ENCODE data around the gene SLC8A3.

The SLC8A3 gene

GRCh38 chr14:70078329-70078728 is 110.4 kb downstream of the SLC8A3 start:
- FAIRE-seq (no peak), DNase-seq (ENCODE audit: insufficient read length, low spot score) (no peak)

- no peak for FAIRE-seq
Measured at GRCh38 chr14:70077720-70078119, 111.0 kb downstream of the SLC8A3 start.

GRCh38 chr14:70077005-70077404 is 111.7 kb downstream of the SLC8A3 start:
- FAIRE-seq (no peak), DNase-seq (ENCODE audit: insufficient read length, low spot score) (no peak)

More at GRCh38 chr14:70077720-70078119, 111.0 kb downstream of the SLC8A3 start:
- no peak for DNase-seq (ENCODE audit: insufficient read length, low spot score)

- peak; percentile 57 for DNase-seq (ENCODE audit: insufficient read length, low spot score)
- FAIRE-seq: peak; percentile 88
Measured at GRCh38 chr14:70073924-70074566, 114.7 kb downstream of the SLC8A3 start.

- DNase-seq (ENCODE audit: insufficient read length, low spot score) (no peak), FAIRE-seq (no peak)
Measured at GRCh38 chr14:70069186-70069585, 119.6 kb downstream of the SLC8A3 start.

- DNase-seq (ENCODE audit: insufficient read length, low spot score) (no peak), FAIRE-seq (no peak)
Measured at GRCh38 chr14:70067810-70068209, 120.9 kb downstream of the SLC8A3 start.

GRCh38 chr14:70064136-70064865 is 124.5 kb downstream of the SLC8A3 start:
- no peak for DNase-seq (ENCODE audit: insufficient read length, low spot score)
- no peak for FAIRE-seq

- FAIRE-seq (no peak), DNase-seq (ENCODE audit: insufficient read length, low spot score) (no peak)
Measured at GRCh38 chr14:70061108-70061507, 127.6 kb downstream of the SLC8A3 start.

- DNase-seq (ENCODE audit: insufficient read length, low spot score): no peak
- FAIRE-seq: no peak
Measured at GRCh38 chr14:70059545-70059944, 129.2 kb downstream of the SLC8A3 start.

- no peak for FAIRE-seq
Measured at GRCh38 chr14:70057519-70058136, 131.1 kb downstream of the SLC8A3 start.

GRCh38 chr14:70052990-70053389 is 135.8 kb downstream of the SLC8A3 start:
- DNase-seq (ENCODE audit: insufficient read length, low spot score) (no peak), FAIRE-seq (peak; percentile 35)

More at GRCh38 chr14:70057519-70058136, 131.1 kb downstream of the SLC8A3 start:
- no peak for DNase-seq (ENCODE audit: insufficient read length, low spot score)

- DNase-seq (ENCODE audit: insufficient read length, low spot score) (no peak), FAIRE-seq (no peak)
Measured at GRCh38 chr14:70050136-70050535, 138.6 kb downstream of the SLC8A3 start.

- DNase-seq (ENCODE audit: insufficient read length, low spot score): no peak
- FAIRE-seq: no peak
Measured at GRCh38 chr14:70049605-70050004, 139.1 kb downstream of the SLC8A3 start.

- no peak for FAIRE-seq
Measured at GRCh38 chr14:70048313-70048654, 140.5 kb downstream of the SLC8A3 start.

GRCh38 chr14:70047598-70048312 is 141.0 kb downstream of the SLC8A3 start:
- peak; percentile 4 for FAIRE-seq
- no peak for DNase-seq (ENCODE audit: insufficient read length, low spot score)

More at GRCh38 chr14:70048313-70048654, 140.5 kb downstream of the SLC8A3 start:
- DNase-seq (ENCODE audit: insufficient read length, low spot score): no peak

GRCh38 chr14:70045844-70046535 is 142.8 kb downstream of the SLC8A3 start:
- DNase-seq (ENCODE audit: insufficient read length, low spot score) (peak; percentile 13), FAIRE-seq (no peak)

GRCh38 chr14:70045310-70045709 is 143.4 kb downstream of the SLC8A3 start:
- no peak for FAIRE-seq
- DNase-seq (ENCODE audit: insufficient read length, low spot score): no peak

GRCh38 chr14:70043001-70043400 is 145.8 kb downstream of the SLC8A3 start:
- no peak for DNase-seq (ENCODE audit: insufficient read length, low spot score)
- no peak for FAIRE-seq

GRCh38 chr14:70036665-70037064 is 152.1 kb downstream of the SLC8A3 start:
- FAIRE-seq (no peak), DNase-seq (ENCODE audit: insufficient read length, low spot score) (no peak)

GRCh38 chr14:70034257-70034656 is 154.5 kb downstream of the SLC8A3 start:
- FAIRE-seq (no peak), DNase-seq (ENCODE audit: insufficient read length, low spot score) (no peak)

- FAIRE-seq (no peak), DNase-seq (ENCODE audit: insufficient read length, low spot score) (no peak)
Measured at GRCh38 chr14:70033561-70033960, 155.2 kb downstream of the SLC8A3 start.
